VCaP (cell line): ENCODE measurements around the gene TOMM22.
"Not testable (repeated sequence)": the region's sequence is repeated elsewhere in the genome, so short reads cannot be mapped to it uniquely, and the experiment has no call there.

ENCODE experiments used
- H3K27ac ChIP-seq: fragments of 450-650 bp; 2 replicates; pipeline ENCODE4 v1.5.1; 2017
- CTCF ChIP-seq: fragments of 450-650 bp; conservative IDR thresholded peaks from 2 replicates; pipeline ENCODE4 v1.5.1; 2017; ENCODE audit warnings: mild to moderate bottlenecking, moderate library complexity

TOMM22 gene

GRCh38 chr22:38681582-38682335 is at the start of gene TOMM22:
Gene TOMM22 (plus strand): TSS chr22:38681957. CDS start chr22:38681979, 22 bp downstream.
- peak; percentile 92 for TF ChIP-seq CTCF
- peak within 1 kb of the TSS; percentile 77 for H3K27ac ChIP-seq

GRCh38 chr22:38632528-38632927 is 49.2 kb upstream of the TOMM22 start:
- TF ChIP-seq CTCF, result no peak

GRCh38 chr22:38638216-38638615 is 43.5 kb upstream of the TOMM22 start:
- no peak overlapping the region for H3K27ac ChIP-seq
- no peak for TF ChIP-seq CTCF

More at GRCh38 chr22:38632528-38632927, 49.2 kb upstream of the TOMM22 start:
- H3K27ac ChIP-seq, result no peak overlapping the region

- no peak for TF ChIP-seq CTCF
- H3K27ac ChIP-seq, result no peak overlapping the region
Measured at GRCh38 chr22:38638728-38639127, 43.0 kb upstream of the TOMM22 start.

GRCh38 chr22:38641476-38642040 is 40.2 kb upstream of the TOMM22 start:
- TF ChIP-seq CTCF, result no peak

GRCh38 chr22:38644245-38644644 is 37.5 kb upstream of the TOMM22 start:
- H3K27ac ChIP-seq, result not testable (repeated sequence)

More at GRCh38 chr22:38641476-38642040, 40.2 kb upstream of the TOMM22 start:
- H3K27ac ChIP-seq, result no peak overlapping the region

- no peak overlapping the region for H3K27ac ChIP-seq
- TF ChIP-seq CTCF, result no peak
Measured at GRCh38 chr22:38645430-38645829, 36.3 kb upstream of the TOMM22 start.
